H1 (cell line): Measurements from ENCODE around the gene HIPK2. TPM values are rescaled to one million over a fixed set of nuclear protein-coding genes. Genes with fewer than 3 reads are reported as not detected.

Source experiments
- CTCF ChIA-PET: fragments of 300-600 bp; sonication (Branson Sonifier 250); formaldehyde crosslinking; loops from one replicate; lab custom pipeline; 2021; ENCODE audit not compliant: partially characterized antibody; lab: Charles Lee
- POLR2A ChIA-PET: fragments of 300-600 bp; sonication (Branson Sonifier 250); formaldehyde crosslinking; loops from one replicate; lab custom pipeline; 2021; ENCODE audit warnings: inconsistent platforms; ENCODE audit not compliant: partially characterized antibody; lab: Charles Lee
- DNase-seq, 2 experiments: peaks; one replicate each; pipeline versions ENCODE4 v3.0.0 to v3.0.0-alpha.2; 2010 to 2022; ENCODE audit warnings: low spot score in 2 of 2, low read depth in 1 of 2, mixed read lengths in 1 of 2
- FAIRE-seq: peaks from 2 replicates; lab custom pipeline; 2011; peaks lifted over from hg19 to GRCh38; lab: Jason Lieb, UNC
- H2AFZ ChIP-seq: 2 replicates; pipeline ENCODE4 v1.8.1; 2012; ENCODE audit warnings: low read length, inconsistent platforms
- H2AK5ac ChIP-seq: 2 replicates; pipeline ENCODE4 v1.6.1; 2013; ENCODE audit warnings: low read depth, low read length
- H2BK120ac ChIP-seq: replicated peaks from 2 replicates; pipeline ENCODE3; 2013; ENCODE audit warnings: low read depth, low read length, inconsistent platforms
- H2BK12ac ChIP-seq: 2 replicates; pipeline ENCODE4 v1.6.1; 2013; ENCODE audit warnings: low read depth, low read length
- H2BK15ac ChIP-seq: 2 replicates; pipeline ENCODE4 v1.6.1; 2013; ENCODE audit warnings: low read length
- H2BK20ac ChIP-seq: 2 replicates; pipeline ENCODE4 v1.6.1; 2013; ENCODE audit warnings: low read length
- H2BK5ac ChIP-seq: 2 replicates; pipeline ENCODE4 v1.6.1; 2013; ENCODE audit warnings: low read depth, low read length
- H3K14ac ChIP-seq: 2 replicates; pipeline ENCODE4 v1.6.1; 2013; ENCODE audit warnings: inconsistent platforms; ENCODE audit not compliant: insufficient read length
- H3K18ac ChIP-seq: 2 replicates; pipeline ENCODE4 v1.6.1; 2013; ENCODE audit warnings: low read length; ENCODE audit errors: extremely low read depth
- H3K23ac ChIP-seq: 2 replicates; pipeline ENCODE4 v1.6.1; 2013; ENCODE audit warnings: inconsistent platforms; ENCODE audit not compliant: insufficient read length
- H3K23me2 ChIP-seq: 2 replicates; pipeline ENCODE4 v1.6.1; 2013; ENCODE audit warnings: low read depth, low read length
- H3K27ac ChIP-seq: 2 replicates; pipeline ENCODE4 v1.6.1; 2011; ENCODE audit warnings: low read depth, low read length, inconsistent platforms
- H3K27me3 ChIP-seq, 4 experiments: replicated peaks in 1 of 4; 1 replicate in 1 of 4; 2 replicates in 3 of 4; pipeline versions ENCODE4 v1.6.1 to v1.8.1; 2011 to 2013; ENCODE audit warnings: low read length in 3 of 4, mild to moderate bottlenecking in 3 of 4, inconsistent platforms in 2 of 4, mixed read lengths in 2 of 4, moderate library complexity in 1 of 4; ENCODE audit not compliant: control insufficient read depth in 3 of 4, insufficient read depth in 3 of 4; ENCODE audit errors: extremely low read depth in 1 of 4
- H3K36me3 ChIP-seq, 4 experiments: 2 replicates each; pipeline versions ENCODE4 v1.6.1 to v1.8.1; 2011 to 2013; ENCODE audit warnings: mild to moderate bottlenecking in 4 of 4, low read length in 3 of 4, moderate library complexity in 2 of 4, control low read depth in 1 of 4, inconsistent platforms in 1 of 4; ENCODE audit not compliant: insufficient read depth in 4 of 4, control insufficient read depth in 2 of 4
- H3K4ac ChIP-seq: replicated peaks from 2 replicates; pipeline ENCODE3; 2013; ENCODE audit warnings: low read length, low read depth, mixed read lengths, inconsistent platforms; ENCODE audit not compliant: insufficient read length
- H3K4me1 ChIP-seq, 4 experiments: replicated peaks in 1 of 4; 1 replicate in 1 of 4; 2 replicates in 3 of 4; pipeline versions ENCODE4 v1.6.1 to v1.8.1; 2011 to 2013; ENCODE audit warnings: low read length in 3 of 4, inconsistent platforms in 2 of 4, mixed read lengths in 1 of 4; ENCODE audit not compliant: insufficient read depth in 4 of 4, control insufficient read depth in 3 of 4
- H3K4me2 ChIP-seq, 2 experiments: 2 replicates each; pipeline versions ENCODE4 v1.6.1 to v1.8.1; 2011 to 2013; ENCODE audit warnings: low read depth in 2 of 2, low read length in 2 of 2, control low read depth in 1 of 2, inconsistent platforms in 1 of 2, mild to moderate bottlenecking in 1 of 2; ENCODE audit not compliant: insufficient read depth in 1 of 2
- H3K4me3 ChIP-seq, 4 experiments: fragments of 200-600, 300-600 bp in 1 of 4; sonication (generic), shearing (Covaris generic), sonication (Bioruptor Twin) in 1 of 4; 2 replicates each; pipeline versions ENCODE4 v1.5.1 to v1.8.1; 2011 to 2016; ENCODE audit warnings: low read length in 4 of 4, low read depth in 3 of 4, control low read depth in 2 of 4, inconsistent platforms in 2 of 4, mild to moderate bottlenecking in 2 of 4, mixed read lengths in 1 of 4, moderate library complexity in 1 of 4; ENCODE audit not compliant: insufficient read depth in 2 of 4; ENCODE audit errors: extremely low read depth in 1 of 4
- H3K56ac ChIP-seq: replicated peaks from 2 replicates; pipeline ENCODE3; 2013; ENCODE audit warnings: low read depth, mild to moderate bottlenecking, mixed read lengths, low read length, inconsistent platforms; ENCODE audit not compliant: insufficient read length
- H3K79me1 ChIP-seq: 2 replicates; pipeline ENCODE4 v1.6.1; 2013; ENCODE audit warnings: low read depth, low read length, control low read depth
- H3K79me2 ChIP-seq, 2 experiments: 2 replicates each; pipeline versions ENCODE4 v1.6.1 to v1.8.1; 2012 to 2013; ENCODE audit warnings: low read length in 2 of 2, mild to moderate bottlenecking in 2 of 2, inconsistent platforms in 1 of 2; ENCODE audit not compliant: insufficient read depth in 2 of 2, control insufficient read depth in 1 of 2
- H3K9ac ChIP-seq, 4 experiments: replicated peaks in 1 of 4; 1 replicate in 1 of 4; 2 replicates in 3 of 4; pipeline versions ENCODE4 v1.6.1 to v1.8.1; 2011 to 2013; ENCODE audit warnings: low read depth in 3 of 4, low read length in 3 of 4, control low read depth in 2 of 4, mild to moderate bottlenecking in 2 of 4, moderate library complexity in 2 of 4, inconsistent platforms in 1 of 4; ENCODE audit errors: extremely low read depth in 1 of 4
- H3K9me3 ChIP-seq, 2 experiments: 2 replicates each; pipeline versions ENCODE4 v1.6.1 to v1.8.1; 2012 to 2013; ENCODE audit warnings: mild to moderate bottlenecking in 2 of 2, moderate library complexity in 2 of 2, control low read depth in 1 of 2, inconsistent platforms in 1 of 2, low read depth in 1 of 2, low read length in 1 of 2, mixed read lengths in 1 of 2; ENCODE audit not compliant: insufficient read depth in 2 of 2
- H4K20me1 ChIP-seq, 2 experiments: replicated peaks in 1 of 2; 2 replicates each; pipeline versions ENCODE3 to v1.8.1; 2011 to 2013; ENCODE audit warnings: inconsistent platforms in 2 of 2, low read length in 2 of 2, mild to moderate bottlenecking in 1 of 2; ENCODE audit not compliant: insufficient read depth in 2 of 2, control insufficient read depth in 1 of 2
- H4K5ac ChIP-seq: 2 replicates; pipeline ENCODE4 v1.6.1; 2013; ENCODE audit warnings: low read length, low read depth, mixed read lengths, inconsistent platforms; ENCODE audit not compliant: insufficient read length
- H4K8ac ChIP-seq: 2 replicates; pipeline ENCODE4 v1.8.0; 2013; ENCODE audit warnings: mild to moderate bottlenecking, moderate library complexity, low read length, inconsistent platforms; ENCODE audit not compliant: insufficient read depth; ENCODE audit errors: extremely low read depth
- H4K91ac ChIP-seq: replicated peaks from 2 replicates; pipeline ENCODE3; 2013; ENCODE audit warnings: low read length, mixed read lengths, inconsistent platforms; ENCODE audit not compliant: insufficient read length
- CEBPB ChIP-seq: IDR thresholded peaks from 2 replicates; pipeline ENCODE4 v1.6.1; 2012; ENCODE audit warnings: low read depth, low read length
- CHD1 ChIP-seq: IDR thresholded peaks from 2 replicates; pipeline ENCODE4 v1.6.1; 2012; ENCODE audit warnings: low read depth, low read length, improper control_type of control experiment
- CHD2 ChIP-seq: IDR thresholded peaks from 2 replicates; pipeline ENCODE4 v1.6.1; 2012; ENCODE audit warnings: low read length, improper control_type of control experiment
- CREB1 ChIP-seq: IDR thresholded peaks from 2 replicates; pipeline ENCODE4 v1.6.1; 2012; ENCODE audit warnings: inconsistent platforms
- EGR1 ChIP-seq: IDR thresholded peaks from 2 replicates; pipeline ENCODE4 v1.6.1; 2011; ENCODE audit warnings: low read depth, low read length, borderline replicate concordance
- EP300 ChIP-seq, 2 experiments: IDR thresholded peaks; 1 replicate in 1 of 2; 2 replicates in 1 of 2; pipeline ENCODE4 v1.6.1; 2011 to 2012; ENCODE audit warnings: low read depth in 2 of 2, low read length in 2 of 2, mild to moderate bottlenecking in 2 of 2, borderline replicate concordance in 1 of 2, inconsistent platforms in 1 of 2, moderate library complexity in 1 of 2
- JUND ChIP-seq: IDR thresholded peaks from 2 replicates; pipeline ENCODE4 v1.6.1; 2011; ENCODE audit warnings: mild to moderate bottlenecking, improper control_type of control experiment, low read length
- POU5F1 ChIP-seq: IDR thresholded peaks from 2 replicates; pipeline ENCODE4 v1.6.1; 2011; ENCODE audit warnings: low read depth, mild to moderate bottlenecking, low read length, moderate library complexity
- SAP30 ChIP-seq: fragments of 300-600 bp; sonication (generic); IDR thresholded peaks from 2 replicates; pipeline ENCODE4 v1.7.1; 2012; ENCODE audit warnings: low read length, moderate library complexity, mild to moderate bottlenecking, inconsistent platforms; ENCODE audit not compliant: insufficient read depth, insufficient replicate concordance
- ZNF274 ChIP-seq: IDR thresholded peaks from 2 replicates; pipeline ENCODE4 v1.7.0; 2012; ENCODE audit warnings: low read length, borderline replicate concordance; ENCODE audit errors: extremely low read depth
- WGBS, 2 experiments: shearing (Covaris generic) in 1 of 2; methylation state at CpG; one replicate each; pipeline versions ENCODE4 v1.1.6 to v1.1.7; 2013 to 2015; ENCODE audit warnings: low lambda C conversion rate in 2 of 2, mixed read lengths in 2 of 2, inconsistent platforms in 1 of 2, low coverage in 1 of 2, missing lambda C conversion rate in 1 of 2; ENCODE audit not compliant: insufficient replicate concordance in 2 of 2, insufficient coverage in 1 of 2, insufficient read length in 1 of 2; ENCODE audit errors: extremely low coverage in 1 of 2, missing lambda C conversion rate in 1 of 2; 5-methylcytosine and 5-hydroxymethylcytosine counted together
- polyA plus RNA-seq, 7 experiments: library from polyadenylated mRNA; depleted of rRNA in 3 of 7; stranded (reverse) in 5 of 7; unstranded in 2 of 7; fragments of >200 nt in 5 of 7; fragments of 200-250 nt in 2 of 7; gene quantifications; 1 replicate in 5 of 7; 2 replicates in 1 of 7; 4 replicates in 1 of 7; pipeline versions ENCODE4 v1.2.1 to v1.2.3, GENCODE V29; 2011 to 2013; ENCODE audit warnings: missing spikeins in 2 of 7, mixed read lengths in 2 of 7
- total RNA-seq: library from RNA; stranded (reverse); fragmentation: NEBNext Ultra II Directional; extraction: Animal tissue kit (Norgen Biotek cat#: 25700); gene quantifications from 2 replicates; pipeline ENCODE4 v1.2.1, GENCODE V29; 2021
- TF ChIP-seq, protein P1 (sequence below), 3 experiments: IDR thresholded peaks; 1 replicate in 2 of 3; 2 replicates in 1 of 3; pipeline versions ENCODE4 v1.5.1 to v1.6.1; 2011; ENCODE audit warnings: low read length in 3 of 3, mild to moderate bottlenecking in 3 of 3, inconsistent platforms in 2 of 3, low read depth in 1 of 3, moderate library complexity in 1 of 3; ENCODE audit not compliant: insufficient read depth in 1 of 3; ENCODE audit errors: control extremely low read depth in 1 of 3

HIPK2 gene
- total and polyA plus RNA-seq, 2 of the 8 experiments (the other 6 are each of a cell fraction or from before 2014, with no cell fraction given) = 8.3 to 24.3 TPM

DNA sequence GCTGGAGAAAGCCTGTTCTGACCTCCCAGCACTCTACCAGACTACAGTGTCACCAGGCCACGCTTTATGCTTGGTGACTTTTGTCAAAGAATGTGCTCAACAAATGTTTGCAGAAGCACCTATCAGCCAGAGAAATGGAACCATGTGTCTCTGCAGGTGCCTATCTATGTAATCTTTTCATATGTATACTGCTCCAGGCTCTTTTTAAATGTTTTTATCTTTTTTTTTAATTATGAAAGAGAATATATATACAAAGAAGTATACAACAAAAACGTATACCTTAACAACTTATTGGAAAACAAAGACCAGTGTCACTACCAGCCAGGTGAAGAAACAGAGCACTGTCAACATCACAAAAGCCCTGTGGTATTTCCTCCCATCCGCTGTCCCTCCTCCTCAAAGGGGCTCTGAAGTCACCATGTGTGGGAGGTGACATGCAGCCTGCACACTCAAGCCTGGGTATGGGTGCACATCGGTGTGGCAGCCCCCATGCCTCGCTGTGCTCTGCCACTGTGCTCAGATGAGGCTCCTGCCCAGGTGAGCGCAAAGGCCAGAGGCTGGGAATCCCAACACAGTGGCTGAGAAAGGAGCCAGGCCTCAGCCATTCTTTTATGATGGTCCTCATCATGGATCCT, 133.7 kb downstream of the HIPK2 start:
- H2BK12ac ChIP-seq = no peak overlapping the region
- H2BK5ac ChIP-seq = no peak overlapping the region
- ChIA-PET POLR2A (interaction anchor here (0.8 kb wide), 1 partner anchor 43 kb away, joined by 3 read pairs; no protein-coding TSS in a partner anchor), CTCF (interaction anchor here (0.8 to 5.2 kb wide), 10 partner anchors 11 to 367 kb away, joined by 3 to 122 read pairs (median 20); no protein-coding TSS in a partner anchor)
- no peak overlapping the region for H3K56ac ChIP-seq
- H2AFZ ChIP-seq = no peak overlapping the region
- H3K27ac ChIP-seq = no peak overlapping the region
- no peak overlapping the region for H2BK15ac ChIP-seq
- no peaks in the 10 kb centered on the region for H3K79me1 ChIP-seq
- H3K18ac ChIP-seq = no peak overlapping the region
- no peak overlapping the region for H2BK20ac ChIP-seq
- no peaks in the 10 kb centered on the region for H3K23me2 ChIP-seq
- no peak overlapping the region for H4K8ac ChIP-seq
- no peak overlapping the region for H3K23ac ChIP-seq
- no peak overlapping the region for H3K14ac ChIP-seq
- no peak overlapping the region for H3K9ac ChIP-seq
- H3K36me3 ChIP-seq = no peaks in the 10 kb centered on the region
- H3K79me2 ChIP-seq = no peaks in the 10 kb centered on the region
- no peak overlapping the region for H4K91ac ChIP-seq
- no peak overlapping the region for H2BK120ac ChIP-seq
- no peak overlapping the region for H3K4me2 ChIP-seq
- H3K4ac ChIP-seq = no peak overlapping the region
- H3K9me3 ChIP-seq = no peaks in the 10 kb centered on the region
- 86% methylated on average over 6 of the region's 6 CpGs; no CpG with 5 or more reads in 1 of the 2 experiments for WGBS, 2 experiments
- H2AK5ac ChIP-seq = no peak overlapping the region
- H4K20me1 ChIP-seq = no peaks in the 10 kb centered on the region
- H3K4me3 ChIP-seq = no peak overlapping the region
- H3K27me3 ChIP-seq = no peaks in the 10 kb centered on the region
- H3K4me1 ChIP-seq = peaks cover 7 to 12% (median 9%) of the 10 kb centered on the region in 4 experiments
- DNase-seq = no peak
- FAIRE-seq = no peak
- no peak overlapping the region for H4K5ac ChIP-seq
- TF ChIP-seq EP300 (IDR thresholded peaks at IDR 0.05; ENCODE audit: borderline replicate concordance in 1 of 2, low read depth in 2 of 2, low read length in 2 of 2) (no peak), CHD1 (no peak), CHD2 (no peak), CEBPB (no peak), SAP30 (no peak), POU5F1 (no peak), EGR1 (no peak), ZNF274 (no peak), CREB1 (no peak), JUND (no peak)
- TF ChIP-seq, protein P1, sequence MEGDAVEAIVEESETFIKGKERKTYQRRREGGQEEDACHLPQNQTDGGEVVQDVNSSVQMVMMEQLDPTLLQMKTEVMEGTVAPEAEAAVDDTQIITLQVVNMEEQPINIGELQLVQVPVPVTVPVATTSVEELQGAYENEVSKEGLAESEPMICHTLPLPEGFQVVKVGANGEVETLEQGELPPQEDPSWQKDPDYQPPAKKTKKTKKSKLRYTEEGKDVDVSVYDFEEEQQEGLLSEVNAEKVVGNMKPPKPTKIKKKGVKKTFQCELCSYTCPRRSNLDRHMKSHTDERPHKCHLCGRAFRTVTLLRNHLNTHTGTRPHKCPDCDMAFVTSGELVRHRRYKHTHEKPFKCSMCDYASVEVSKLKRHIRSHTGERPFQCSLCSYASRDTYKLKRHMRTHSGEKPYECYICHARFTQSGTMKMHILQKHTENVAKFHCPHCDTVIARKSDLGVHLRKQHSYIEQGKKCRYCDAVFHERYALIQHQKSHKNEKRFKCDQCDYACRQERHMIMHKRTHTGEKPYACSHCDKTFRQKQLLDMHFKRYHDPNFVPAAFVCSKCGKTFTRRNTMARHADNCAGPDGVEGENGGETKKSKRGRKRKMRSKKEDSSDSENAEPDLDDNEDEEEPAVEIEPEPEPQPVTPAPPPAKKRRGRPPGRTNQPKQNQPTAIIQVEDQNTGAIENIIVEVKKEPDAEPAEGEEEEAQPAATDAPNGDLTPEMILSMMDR (IDR thresholded peaks at IDR 0.05; ENCODE audit: control extremely low read depth in 1 of 3, insufficient read depth in 1 of 3, low read depth in 1 of 3, low read length in 3 of 3) = no peak
